H9 (cell line): ENCODE measurements around the gene CSRP1. TPM values are rescaled to one million over a fixed set of nuclear protein-coding genes. Genes with fewer than 3 reads are reported as not detected.

Experiments used
- DNase-seq: peaks from one replicate; pipeline ENCODE4 v3.0.0-alpha.2; 2017
- H2AFZ ChIP-seq: one replicate; pipeline ENCODE4 v1.6.1; 2013; ENCODE audit warnings: mild to moderate bottlenecking, low read length, control low read depth, moderate library complexity
- H2AK5ac ChIP-seq: 2 replicates; pipeline ENCODE4 v1.6.1; 2013; ENCODE audit warnings: low read length, control low read depth, mixed read lengths; ENCODE audit not compliant: insufficient read length
- H2BK120ac ChIP-seq: one replicate; pipeline ENCODE4 v1.6.1; 2013; ENCODE audit warnings: low read depth, mild to moderate bottlenecking, low read length, control low read depth, inconsistent platforms; ENCODE audit not compliant: poor library complexity, severe bottlenecking
- H2BK12ac ChIP-seq: 2 replicates; pipeline ENCODE4 v1.6.1; 2013; ENCODE audit warnings: low read length, control low read depth, mixed read lengths, low read depth; ENCODE audit not compliant: insufficient read length
- H2BK15ac ChIP-seq: 2 replicates; pipeline ENCODE4 v1.6.1; 2013; ENCODE audit warnings: low read depth, low read length, control low read depth
- H2BK20ac ChIP-seq: one replicate; pipeline ENCODE4 v1.6.1; 2013; ENCODE audit warnings: low read depth, mild to moderate bottlenecking, low read length, control low read depth, inconsistent platforms; ENCODE audit not compliant: poor library complexity, severe bottlenecking
- H2BK5ac ChIP-seq: 2 replicates; pipeline ENCODE4 v1.6.1; 2013; ENCODE audit warnings: low read length, control low read depth, mixed read lengths; ENCODE audit not compliant: insufficient read length
- H3K14ac ChIP-seq: 2 replicates; pipeline ENCODE4 v1.6.1; 2013; ENCODE audit warnings: low read length, control low read depth; ENCODE audit not compliant: insufficient read depth
- H3K18ac ChIP-seq: 2 replicates; pipeline ENCODE4 v1.6.1; 2013; ENCODE audit warnings: low read depth, mild to moderate bottlenecking, mixed read lengths, low read length, control low read depth; ENCODE audit not compliant: insufficient read length
- H3K23ac ChIP-seq: 2 replicates; pipeline ENCODE4 v1.6.1; 2013; ENCODE audit warnings: low read length, control low read depth, mixed read lengths, low read depth; ENCODE audit not compliant: insufficient read length
- H3K23me2 ChIP-seq: 2 replicates; pipeline ENCODE4 v1.6.1; 2013; ENCODE audit warnings: low read depth, mild to moderate bottlenecking, mixed read lengths, low read length, control low read depth; ENCODE audit not compliant: insufficient read length, poor library complexity, severe bottlenecking
- H3K27ac ChIP-seq: 2 replicates; pipeline ENCODE4 v1.5.1; 2013; ENCODE audit warnings: low read length, control low read depth, mixed read lengths, low read depth; ENCODE audit not compliant: insufficient read length
- H3K27me3 ChIP-seq: 2 replicates; pipeline ENCODE4 v1.6.1; 2013; ENCODE audit warnings: low read length, control low read depth, inconsistent platforms; ENCODE audit not compliant: insufficient read depth
- H3K4ac ChIP-seq: 2 replicates; pipeline ENCODE4 v1.6.1; 2013; ENCODE audit warnings: low read depth, mild to moderate bottlenecking, control low read depth, inconsistent platforms, low read length, moderate library complexity
- H3K4me1 ChIP-seq: 2 replicates; pipeline ENCODE4 v1.6.1; 2013; ENCODE audit warnings: low read length, control low read depth, inconsistent platforms; ENCODE audit not compliant: insufficient read depth
- H3K4me2 ChIP-seq: 2 replicates; pipeline ENCODE4 v1.6.1; 2013; ENCODE audit warnings: low read length, control low read depth, mixed read lengths; ENCODE audit not compliant: insufficient read length, insufficient read depth
- H3K56ac ChIP-seq: 2 replicates; pipeline ENCODE4 v1.6.1; 2013; ENCODE audit warnings: low read depth, mild to moderate bottlenecking, mixed read lengths, low read length, control low read depth; ENCODE audit not compliant: insufficient read length
- H3K79me1 ChIP-seq: 2 replicates; pipeline ENCODE4 v1.6.1; 2013; ENCODE audit warnings: low read depth, mild to moderate bottlenecking, moderate library complexity, low read length, control low read depth, inconsistent platforms; ENCODE audit not compliant: insufficient read depth, poor library complexity, severe bottlenecking
- H3K79me2 ChIP-seq: 2 replicates; pipeline ENCODE4 v1.6.1; 2013; ENCODE audit warnings: low read length, control low read depth, inconsistent platforms; ENCODE audit not compliant: insufficient read depth
- H3K9ac ChIP-seq: 2 replicates; pipeline ENCODE4 v1.6.1; 2013; ENCODE audit warnings: low read length, control low read depth, mixed read lengths; ENCODE audit not compliant: insufficient read length; ENCODE audit errors: extremely low read depth
- H3K9me3 ChIP-seq: one replicate; pipeline ENCODE4 v1.6.1; 2013; ENCODE audit warnings: low read depth, low read length, inconsistent platforms; ENCODE audit not compliant: control insufficient read depth
- H3T11ph ChIP-seq: one replicate; pipeline ENCODE4 v1.6.1; 2013; ENCODE audit warnings: mild to moderate bottlenecking, low read length, control low read depth, inconsistent platforms
- H4K20me1 ChIP-seq: one replicate; pipeline ENCODE4 v1.6.1; 2013; ENCODE audit not compliant: control insufficient read depth, insufficient read length, insufficient read depth
- H4K5ac ChIP-seq: 2 replicates; pipeline ENCODE4 v1.6.1; 2013; ENCODE audit warnings: low read depth, mild to moderate bottlenecking, mixed read lengths, low read length, control low read depth; ENCODE audit not compliant: insufficient read length
- H4K8ac ChIP-seq: replicated peaks from 2 replicates; pipeline ENCODE4 v1.6.1; 2013; ENCODE audit warnings: low read length, control low read depth, mixed read lengths, low read depth; ENCODE audit not compliant: insufficient read length
- H4K91ac ChIP-seq: 2 replicates; pipeline ENCODE4 v1.6.1; 2013; ENCODE audit warnings: low read depth, mild to moderate bottlenecking, moderate library complexity, mixed read lengths, low read length, control low read depth; ENCODE audit not compliant: insufficient read length
- H3K27ac Mint-ChIP-seq, 3 experiments: 2 replicates in 2 of 3; 3 replicates in 1 of 3; pipeline ENCODE4 v1.8.0; 2020 to 2021; ENCODE audit warnings: mixed read lengths in 3 of 3, mild to moderate bottlenecking in 1 of 3, moderate library complexity in 1 of 3
- H3K27me3 Mint-ChIP-seq: 2 replicates; pipeline ENCODE4 v1.8.0; 2021; ENCODE audit warnings: low read depth, mild to moderate bottlenecking, moderate library complexity, mixed read lengths
- H3K36me3 Mint-ChIP-seq, 3 experiments: 2 replicates in 2 of 3; 3 replicates in 1 of 3; pipeline ENCODE4 v1.8.0; 2020 to 2021; ENCODE audit warnings: low read depth in 3 of 3, mixed read lengths in 3 of 3; ENCODE audit not compliant: insufficient read depth in 1 of 3
- H3K4me1 Mint-ChIP-seq, 2 experiments: 2 replicates each; pipeline ENCODE4 v1.8.0; 2020; ENCODE audit warnings: mixed read lengths in 2 of 2
- H3K4me3 Mint-ChIP-seq, 2 experiments: 2 replicates in 1 of 2; 3 replicates in 1 of 2; pipeline ENCODE4 v1.8.0; 2020 to 2021; ENCODE audit warnings: mild to moderate bottlenecking in 2 of 2, mixed read lengths in 2 of 2, moderate library complexity in 1 of 2
- H3K9me3 Mint-ChIP-seq, 2 experiments: 2 replicates in 1 of 2; 3 replicates in 1 of 2; pipeline ENCODE4 v1.8.0; 2020; ENCODE audit warnings: mild to moderate bottlenecking in 2 of 2, mixed read lengths in 2 of 2, moderate library complexity in 1 of 2
- CTCF ChIP-seq: fragments of 200-600 bp; sonication (generic); conservative IDR thresholded peaks from 3 replicates; pipeline ENCODE4 v1.8.0; 2021; ENCODE audit warnings: antibody characterized with exemption, mild to moderate bottlenecking
- WGBS: extraction: QIAGEN DNeasy Blood & Tissue Kit; methylation state at CpG from one replicate; pipeline ENCODE4 v1.1.7; 2013; ENCODE audit warnings: missing lambda C conversion rate, low lambda C conversion rate, mixed read lengths; ENCODE audit not compliant: insufficient read length; ENCODE audit errors: extremely low coverage; 5-methylcytosine and 5-hydroxymethylcytosine counted together
- total RNA-seq: library from RNA; stranded (reverse); gene quantifications from 2 replicates; pipeline ENCODE4 v1.2.1, GENCODE V29; 2021

Gene CSRP1
- total RNA-seq, 1 experiment from 2014 or later, result 0.44 TPM

- no peak for TF ChIP-seq CTCF
- no CpG with 5 or more reads among the region's 47 CpGs for WGBS
- H3K27ac ChIP-seq, result no peak overlapping the region
These were observed 32.9 kb upstream of the CSRP1 start for GRCh38 chr1:201539561-201540431.

More at GRCh38 chr1:201539561-201540431, 32.9 kb upstream of the CSRP1 start:
- Histone ChIP-seq H2AK5ac (no peak overlapping the region), H2BK5ac (no peak overlapping the region), H3K9ac (peak overlapping the region; percentile 21), H3K79me1 (no peaks in the 10 kb centered on the region), H3T11ph (no peak overlapping the region), H2BK120ac (no peak overlapping the region), H3K18ac (no peak overlapping the region), H3K4ac (no peak overlapping the region), H4K91ac (no peak overlapping the region), H3K56ac (no peak overlapping the region), H2AFZ (no peak overlapping the region), H3K27me3 (peaks cover 7% of the 10 kb centered on the region; the same call in 1 of the 2 replicates), H3K23me2 (peaks cover 23% of the 10 kb centered on the region), H3K4me1 (no peaks in the 10 kb centered on the region; the same call in 1 of the 2 replicates), H2BK15ac (no peak overlapping the region), H3K4me2 (peak overlapping the region; percentile 95), H3K14ac (no peak overlapping the region; the same call in 1 of the 2 replicates), H2BK20ac (no peak overlapping the region), H2BK12ac (no peak overlapping the region), H4K5ac (no peak overlapping the region), H3K79me2 (no peaks in the 10 kb centered on the region), H4K8ac (no peak overlapping the region), H3K23ac (no peak overlapping the region), H3K9me3 (no peaks in the 10 kb centered on the region), H4K20me1 (no peaks in the 10 kb centered on the region)
- H3K9me3 Mint-ChIP-seq, result peaks cover 0 to 6% of the 10 kb centered on the region in 2 experiments; a peak in 2 of 5 replicates
- H3K4me3 Mint-ChIP-seq, result peak overlapping the region; percentile 79 to 92
- DNase-seq, result peak; percentile 57
- H3K27me3 Mint-ChIP-seq, result peaks cover 83% of the 10 kb centered on the region
- H3K4me1 Mint-ChIP-seq, result peaks cover 18 to 37% of the 10 kb centered on the region in 2 experiments
- H3K36me3 Mint-ChIP-seq, result no peaks in the 10 kb centered on the region
- no peak overlapping the region for H3K27ac Mint-ChIP-seq
